Uterus (tissue), 4 donors: ENCODE data around the gene SLC48A1. TPM values are rescaled to one million over a fixed set of nuclear protein-coding genes. Genes with fewer than 3 reads are reported as not detected.

Experiments used
- DNase-seq, 2 donors: peaks; one replicate each; pipeline ENCODE4 v3.0.0-alpha.2; 2019 to 2020
- H3K27ac ChIP-seq, 2 donors: fragments of 200-600 bp; sonication (generic); 1 replicate in 1 of 2; 2 replicates in 1 of 2; pipeline ENCODE4 v1.5.1; 2016 to 2018
- H3K27me3 ChIP-seq, 2 donors: fragments of 200-600 bp; sonication (generic); one replicate each; pipeline ENCODE4 v1.5.1; 2018 to 2019; ENCODE audit warnings: control low read depth in 1 of 2
- H3K36me3 ChIP-seq, 2 donors: fragments of 200-600 bp; sonication (generic); one replicate each; pipeline ENCODE4 v1.5.1; 2019; ENCODE audit warnings: control low read depth in 1 of 2
- H3K4me1 ChIP-seq, 2 donors: fragments of 200-600 bp; sonication (generic); one replicate each; pipeline ENCODE4 v1.5.1; 2018 to 2019; ENCODE audit warnings: control low read depth in 1 of 2
- H3K4me3 ChIP-seq, 2 donors: fragments of 200-600 bp; sonication (generic); 1 replicate in 1 of 2; 2 replicates in 1 of 2; pipeline ENCODE4 v1.5.1; 2018 to 2019; ENCODE audit warnings: mild to moderate bottlenecking in 1 of 2
- H3K9me3 ChIP-seq, 2 donors: fragments of 200-600 bp; sonication (generic); one replicate each; pipeline ENCODE4 v1.5.1; 2019; ENCODE audit warnings: control low read depth in 1 of 2
- CTCF ChIP-seq, 4 experiments: fragments of 200-600 bp in 2 of 4; fragments of 450-650 bp in 2 of 4; sonication (generic) in 2 of 4; IDR thresholded peaks; one replicate each; pipeline ENCODE4 v1.5.1; 2016 to 2019; ENCODE audit warnings: antibody characterized with exemption in 4 of 4, mild to moderate bottlenecking in 2 of 4, moderate library complexity in 1 of 4
- POLR2A ChIP-seq, 2 donors: fragments of 450-650 bp; IDR thresholded peaks; one replicate each; pipeline ENCODE4 v1.6.1; 2016; ENCODE audit warnings: antibody characterized with exemption in 2 of 2, mild to moderate bottlenecking in 1 of 2, moderate library complexity in 1 of 2
- intact Hi-C: fragments of 100-400 bp; cut with DNase I; formaldehyde crosslinking; loops from one replicate; pipeline ENCODE4 v1.15.1; 2023; ENCODE audit warnings: low total_unique reads
- total RNA-seq, 4 donors: library from RNA; depleted of rRNA in 3 of 4; stranded (reverse); fragments of >200 nt in 3 of 4; gene quantifications; one replicate each; pipeline versions ENCODE4 v1.1.0 to v1.2.4, GENCODE V29; 2014 to 2023
- donor health status: DM: yes; HTN: yes; CAD: no.

The SLC48A1 gene
- total RNA-seq, 4 donors from 2014 or later = 1.3 to 50.5 (median 15.4) TPM

- Histone ChIP-seq H3K4me1 (peaks cover 0 to 3% of the 10 kb centered on the region in 2 donors), H3K36me3 (no peaks in the 10 kb centered on the region), H3K27ac (peak overlapping the region; percentile 77 to 86), H3K9me3 (no peaks in the 10 kb centered on the region), H3K4me3 (peak overlapping the region; percentile 51 to 60), H3K27me3 (no peaks in the 10 kb centered on the region)
- TF ChIP-seq POLR2A (IDR thresholded peaks at IDR 0.05) (no peak), CTCF (IDR thresholded peaks at IDR 0.05) (no peak)
- intact Hi-C loops = no loop called here
- DNase-seq = peak in 1 of 2 donors; percentile 50
These were observed 15.0 kb upstream of the SLC48A1 start for GRCh38 chr12:47757840-47758583.

- TF ChIP-seq POLR2A (IDR thresholded peaks at IDR 0.05) = no peak
- no peak for TF ChIP-seq CTCF (IDR thresholded peaks at IDR 0.05)
- peak overlapping the region; percentile 77 to 86 for H3K27ac ChIP-seq
- H3K4me1 ChIP-seq = no peaks in the 10 kb centered on the region
- no peak for DNase-seq
- intact Hi-C loops = no loop called here
- H3K36me3 ChIP-seq = no peaks in the 10 kb centered on the region
- H3K9me3 ChIP-seq = no peaks in the 10 kb centered on the region
- peak overlapping the region; percentile 51 to 60 for H3K4me3 ChIP-seq
- H3K27me3 ChIP-seq = no peaks in the 10 kb centered on the region
These were observed 14.5 kb upstream of the SLC48A1 start for GRCh38 chr12:47758584-47758833.

- intact Hi-C loops = no loop called here
- peak; percentile 83 to 84 for DNase-seq
- no peaks in the 10 kb centered on the region for H3K9me3 ChIP-seq
These were observed 14.0 kb upstream of the SLC48A1 start, which contains the start of gene RAPGEF3 for GRCh38 chr12:47758834-47759690. Gene RAPGEF3 (minus strand): TSS chr12:47758880. CDS start chr12:47758556, 324 bp downstream.

GRCh38 chr12:47762850-47763465 is 10.1 kb upstream of the SLC48A1 start:
- no peaks in the 10 kb centered on the region for H3K9me3 ChIP-seq
- no peaks in the 10 kb centered on the region for H3K4me1 ChIP-seq
- intact Hi-C loops = no loop called here
- no peaks in the 10 kb centered on the region for H3K27me3 ChIP-seq
- no peak for DNase-seq
- TF ChIP-seq CTCF (IDR thresholded peaks at IDR 0.05) (no peak), POLR2A (IDR thresholded peaks at IDR 0.05) (no peak)
- H3K27ac ChIP-seq = no peak overlapping the region
- H3K36me3 ChIP-seq = no peaks in the 10 kb centered on the region
- no peak overlapping the region for H3K4me3 ChIP-seq

More at GRCh38 chr12:47758834-47759690, 14.0 kb upstream of the SLC48A1 start, which contains the start of gene RAPGEF3:
- Histone ChIP-seq H3K27me3 (no peaks in the 10 kb centered on the region), H3K4me3 (peak within 1 kb of the TSS; percentile 51 to 60), H3K27ac (peak within 1 kb of the TSS; percentile 77 to 86), H3K4me1 (no peaks in the 10 kb centered on the region), H3K36me3 (no peaks in the 10 kb centered on the region)
- TF ChIP-seq CTCF (IDR thresholded peaks at IDR 0.05) (peak; percentile 37 to 71 (median 52)), POLR2A (IDR thresholded peaks at IDR 0.05) (peak in 1 of 2 donors; percentile 28)
